Central memory CD8-positive, alpha-beta T cell (primary cell): Measurements from ENCODE around the gene PHLDB2.

ENCODE experiments used
- ATAC-seq: fragments of 150-1000 bp; cut with Tn5 transposase; replicated peaks from 2 replicates; pipeline ENCODE4 v1.10.0; 2022; ENCODE audit warnings: mild to moderate bottlenecking, moderate FRiP score, moderate number of reproducible peaks; ENCODE audit not compliant: poor library complexity, severe bottlenecking; ENCODE audit errors: extremely low read depth
- DNase-seq, 2 donors: peaks; one replicate each; pipeline ENCODE4 v3.0.0; 2021; ENCODE audit warnings: low spot score in 2 of 2
- H3K27ac Mint-ChIP-seq: one replicate; pipeline ENCODE4 v1.8.0; 2022; ENCODE audit warnings: low read depth, mild to moderate bottlenecking, moderate library complexity, mixed read lengths
- H3K27me3 Mint-ChIP-seq: one replicate; pipeline ENCODE4 v1.8.0; 2022; ENCODE audit warnings: mixed read lengths
- H3K36me3 Mint-ChIP-seq: one replicate; pipeline ENCODE4 v1.8.0; 2022; ENCODE audit warnings: mild to moderate bottlenecking, moderate library complexity, mixed read lengths; ENCODE audit not compliant: insufficient read depth
- H3K4me1 Mint-ChIP-seq: one replicate; pipeline ENCODE4 v1.8.0; 2022; ENCODE audit warnings: mixed read lengths
- H3K4me3 Mint-ChIP-seq: one replicate; pipeline ENCODE4 v1.8.0; 2022; ENCODE audit warnings: mild to moderate bottlenecking, moderate library complexity, mixed read lengths
- H3K9me3 Mint-ChIP-seq: one replicate; pipeline ENCODE4 v1.8.0; 2022; ENCODE audit warnings: mixed read lengths

Gene PHLDB2

DNA sequence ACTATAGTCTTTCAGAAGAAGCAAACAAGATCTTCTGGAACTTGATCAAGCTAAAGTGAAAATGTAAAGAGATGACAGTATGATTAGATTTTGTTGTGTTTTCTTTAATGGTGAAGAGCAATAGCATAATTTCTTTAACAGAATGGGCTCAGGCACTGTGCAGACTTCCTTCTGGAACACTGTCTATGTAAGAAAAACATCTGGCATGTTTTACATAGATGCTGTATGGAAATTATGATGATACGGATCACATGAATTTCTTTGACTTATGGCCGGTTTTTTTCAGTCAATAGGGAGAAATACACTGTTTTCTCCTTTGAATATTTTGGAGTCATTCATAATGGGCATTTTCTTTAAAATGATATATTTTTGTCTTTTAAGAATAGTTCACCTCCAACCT is 42.6 kb downstream of the PHLDB2 start:
- H3K4me1 Mint-ChIP-seq = peaks cover 11% of the 10 kb centered on the region
- H3K9me3 Mint-ChIP-seq = no peaks in the 10 kb centered on the region
- peaks cover 7% of the 10 kb centered on the region for H3K36me3 Mint-ChIP-seq
- no peak for DNase-seq
- ATAC-seq = no peak
- no peaks in the 10 kb centered on the region for H3K27me3 Mint-ChIP-seq
- H3K27ac Mint-ChIP-seq = no peak overlapping the region
- H3K4me3 Mint-ChIP-seq = no peak overlapping the region

DNA sequence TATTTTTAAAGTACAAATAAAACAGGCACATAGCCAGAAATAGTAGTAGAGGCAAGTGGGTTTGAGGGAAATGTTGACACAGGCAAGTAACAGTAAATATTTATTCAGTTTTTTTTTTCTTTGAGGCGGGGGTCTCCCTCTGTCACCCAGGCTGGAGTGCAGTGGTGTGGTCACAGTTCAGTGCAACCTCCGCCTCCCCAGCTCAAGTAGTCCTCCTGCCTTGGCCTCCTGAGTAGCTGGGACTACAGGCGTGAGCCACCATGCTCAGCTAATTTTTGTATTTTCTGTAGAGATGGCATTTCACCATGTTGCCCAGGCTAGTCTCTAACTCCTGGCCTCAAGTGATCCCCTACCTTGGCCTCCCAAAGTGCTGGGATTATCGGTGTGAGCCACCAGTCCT is 43.5 kb downstream of the PHLDB2 start:
- ATAC-seq = no peak
- Mint-ChIP-seq H3K4me3 (no peak overlapping the region), H3K36me3 (peaks cover 5% of the 10 kb centered on the region), H3K4me1 (peaks cover 11% of the 10 kb centered on the region), H3K9me3 (no peaks in the 10 kb centered on the region), H3K27ac (no peak overlapping the region), H3K27me3 (no peaks in the 10 kb centered on the region)
- no peak for DNase-seq

DNA sequence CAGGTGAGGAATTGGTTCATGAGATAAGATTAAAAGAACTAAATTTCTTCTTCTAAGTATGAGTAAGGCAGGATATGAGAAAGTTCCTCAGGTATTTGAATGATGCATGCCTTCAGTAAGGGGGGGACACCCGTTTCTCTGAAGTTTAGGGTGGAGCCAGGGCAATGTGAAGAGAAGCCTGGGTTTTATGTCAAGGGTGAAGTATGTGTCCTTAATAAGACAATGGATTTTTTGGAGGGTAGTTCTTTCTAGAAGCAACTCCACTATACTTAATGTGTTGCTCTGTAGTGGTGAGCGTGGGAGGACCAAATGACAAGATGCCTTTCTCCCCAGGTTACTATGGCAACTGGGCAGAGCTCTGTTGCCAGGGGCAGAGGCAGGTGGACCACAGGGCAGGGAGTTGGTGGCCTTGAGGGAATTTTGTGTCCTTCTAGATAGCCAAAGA is 44.0 kb downstream of the PHLDB2 start:
- DNase-seq (no peak), ATAC-seq (no peak)
- H3K27ac Mint-ChIP-seq = no peak overlapping the region
- H3K4me1 Mint-ChIP-seq = peaks cover 7% of the 10 kb centered on the region
- H3K27me3 Mint-ChIP-seq = no peaks in the 10 kb centered on the region
- H3K36me3 Mint-ChIP-seq = peaks cover 4% of the 10 kb centered on the region
- no peaks in the 10 kb centered on the region for H3K9me3 Mint-ChIP-seq
- no peak overlapping the region for H3K4me3 Mint-ChIP-seq

DNA sequence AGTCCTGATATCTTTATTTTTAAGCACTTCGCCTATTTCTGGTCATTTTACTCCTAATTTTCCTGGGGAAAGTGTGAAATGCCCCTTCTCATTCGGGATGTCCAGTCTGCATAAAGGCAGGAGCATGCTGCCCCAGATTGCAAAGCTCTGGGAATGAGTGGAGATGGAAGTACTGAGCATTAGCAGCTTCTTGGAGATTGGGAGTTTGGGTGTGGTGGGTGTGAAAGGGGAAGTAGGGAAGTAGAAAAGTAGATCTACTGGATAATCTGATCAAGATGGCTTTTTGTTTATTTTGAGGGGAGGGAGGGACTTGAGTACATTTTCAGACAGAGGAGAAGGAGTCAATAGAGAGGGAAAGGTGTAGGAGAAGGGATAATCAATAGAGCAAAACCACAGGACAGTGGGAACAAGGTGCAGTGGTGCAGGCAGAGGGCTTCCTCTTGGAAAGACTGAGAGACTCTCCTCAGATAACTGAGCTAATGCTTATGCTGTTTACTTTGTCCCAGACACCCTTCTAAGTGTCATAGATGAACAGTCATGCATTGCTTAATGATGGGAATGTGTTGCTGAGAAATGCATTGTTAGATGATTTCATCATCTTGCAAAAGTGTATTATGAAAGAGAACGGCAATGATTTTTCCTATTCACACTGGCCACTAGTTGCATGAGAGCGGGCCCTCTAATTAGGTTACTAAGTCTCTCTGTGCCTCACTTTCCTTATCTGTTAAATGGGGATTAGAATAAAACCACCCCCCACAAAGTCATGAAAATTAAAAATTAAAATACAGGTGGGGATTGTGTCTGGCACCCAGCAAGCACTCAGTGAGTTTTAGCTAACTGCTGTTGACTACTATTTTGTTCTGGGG is 45.5 kb downstream of the PHLDB2 start:
- Mint-ChIP-seq H3K4me3 (no peak overlapping the region), H3K27me3 (no peaks in the 10 kb centered on the region), H3K27ac (no peak overlapping the region), H3K4me1 (peaks cover 10% of the 10 kb centered on the region), H3K9me3 (no peaks in the 10 kb centered on the region), H3K36me3 (peaks cover 4% of the 10 kb centered on the region)
- no peak for DNase-seq
- no peak for ATAC-seq

DNA sequence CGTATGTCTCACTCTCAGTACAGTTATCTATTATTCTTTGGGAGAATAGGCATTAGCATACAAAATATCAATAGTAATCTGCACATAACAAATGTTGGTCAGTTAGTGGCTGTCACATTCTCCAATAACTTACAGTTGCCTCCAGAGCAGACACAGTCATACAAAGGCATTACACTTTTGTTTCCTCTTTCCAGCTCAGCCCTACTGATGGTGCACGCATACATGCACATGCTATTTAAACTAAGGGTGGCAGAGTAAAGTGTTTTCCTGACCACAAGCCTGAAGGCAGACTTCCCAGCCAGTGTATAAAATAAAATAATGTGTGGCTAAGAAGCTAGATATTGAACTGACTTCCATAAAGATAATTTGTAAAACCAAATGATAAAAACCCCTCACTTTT is 47.6 kb downstream of the PHLDB2 start:
- H3K36me3 Mint-ChIP-seq = peaks cover 4% of the 10 kb centered on the region
- ATAC-seq (no peak), DNase-seq (no peak)

DNA sequence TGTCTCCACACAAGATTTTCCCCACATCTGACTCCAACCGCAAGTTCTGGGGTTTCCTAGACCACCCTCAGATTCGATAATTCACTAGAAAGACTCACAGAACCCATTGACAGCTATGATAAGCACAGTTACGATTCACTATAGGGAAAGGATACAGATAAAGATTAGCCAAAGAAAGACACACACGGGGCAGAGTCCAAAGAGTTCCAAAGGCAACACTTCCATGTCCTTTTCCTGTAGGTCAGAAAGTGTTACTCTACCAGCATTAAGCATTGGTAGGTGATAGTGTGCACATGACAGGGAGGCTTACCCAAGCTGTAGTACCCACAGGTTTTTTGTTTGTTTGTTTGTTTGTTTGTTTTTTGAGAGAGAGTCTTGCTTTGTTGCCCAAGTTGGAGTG is 48.1 kb downstream of the PHLDB2 start:
- no peak overlapping the region for H3K27ac Mint-ChIP-seq
- peaks cover 4% of the 10 kb centered on the region for H3K36me3 Mint-ChIP-seq
- H3K4me1 Mint-ChIP-seq = peaks cover 14% of the 10 kb centered on the region
- DNase-seq = no peak
- no peak for ATAC-seq
- no peaks in the 10 kb centered on the region for H3K27me3 Mint-ChIP-seq
- no peaks in the 10 kb centered on the region for H3K9me3 Mint-ChIP-seq
- no peak overlapping the region for H3K4me3 Mint-ChIP-seq

More for the DNA sequence above, 47.6 kb downstream of the PHLDB2 start:
- Mint-ChIP-seq H3K4me3 (no peak overlapping the region), H3K9me3 (no peaks in the 10 kb centered on the region), H3K27ac (no peak overlapping the region), H3K27me3 (no peaks in the 10 kb centered on the region), H3K4me1 (peaks cover 14% of the 10 kb centered on the region)

DNA sequence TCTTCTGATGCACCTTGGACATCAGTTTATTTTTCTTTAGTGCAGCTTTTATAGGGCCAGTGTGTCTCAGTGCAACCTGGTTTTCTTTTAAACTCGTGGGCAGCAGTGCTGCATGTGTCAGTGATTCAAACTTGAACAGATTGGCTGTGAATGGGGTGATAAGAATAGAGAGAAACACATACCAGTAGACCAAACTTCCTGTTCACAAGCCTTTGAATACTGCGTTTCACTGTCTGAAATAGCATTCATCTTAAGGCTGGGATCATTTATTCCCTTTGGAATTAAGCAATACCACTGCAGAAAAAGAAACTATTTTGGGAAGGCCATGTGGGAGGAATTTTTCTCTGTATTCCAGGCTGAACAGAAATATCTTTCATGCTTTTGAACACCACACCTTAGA is 51.7 kb downstream of the PHLDB2 start:
- Mint-ChIP-seq H3K4me1 (peaks cover 14% of the 10 kb centered on the region), H3K9me3 (no peaks in the 10 kb centered on the region), H3K27me3 (no peaks in the 10 kb centered on the region), H3K27ac (no peak overlapping the region), H3K4me3 (no peak overlapping the region), H3K36me3 (peaks cover 13% of the 10 kb centered on the region)
- DNase-seq (no peak), ATAC-seq (no peak)

DNA sequence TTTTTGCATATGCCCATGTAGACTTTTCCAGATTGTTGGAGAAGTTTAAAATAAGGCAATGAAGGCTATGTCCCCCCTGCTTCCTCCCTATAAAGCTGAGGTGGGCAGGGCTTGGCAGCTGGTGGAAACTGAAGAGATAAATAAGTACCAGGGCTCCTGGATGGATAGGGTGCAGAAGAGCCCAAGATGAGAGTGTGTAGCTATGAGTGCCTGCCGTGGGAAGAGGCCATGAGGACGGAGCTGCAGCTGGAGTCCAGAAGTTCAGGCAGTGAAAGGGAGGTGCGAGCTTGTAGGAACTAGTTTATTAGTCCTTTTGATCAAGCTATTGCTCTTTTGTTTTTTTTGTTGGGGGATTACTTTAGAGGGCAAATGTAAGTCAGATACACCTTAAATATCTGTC is 52.4 kb downstream of the PHLDB2 start:
- Mint-ChIP-seq H3K36me3 (peaks cover 15% of the 10 kb centered on the region), H3K4me3 (no peak overlapping the region), H3K27ac (no peak overlapping the region)

DNA sequence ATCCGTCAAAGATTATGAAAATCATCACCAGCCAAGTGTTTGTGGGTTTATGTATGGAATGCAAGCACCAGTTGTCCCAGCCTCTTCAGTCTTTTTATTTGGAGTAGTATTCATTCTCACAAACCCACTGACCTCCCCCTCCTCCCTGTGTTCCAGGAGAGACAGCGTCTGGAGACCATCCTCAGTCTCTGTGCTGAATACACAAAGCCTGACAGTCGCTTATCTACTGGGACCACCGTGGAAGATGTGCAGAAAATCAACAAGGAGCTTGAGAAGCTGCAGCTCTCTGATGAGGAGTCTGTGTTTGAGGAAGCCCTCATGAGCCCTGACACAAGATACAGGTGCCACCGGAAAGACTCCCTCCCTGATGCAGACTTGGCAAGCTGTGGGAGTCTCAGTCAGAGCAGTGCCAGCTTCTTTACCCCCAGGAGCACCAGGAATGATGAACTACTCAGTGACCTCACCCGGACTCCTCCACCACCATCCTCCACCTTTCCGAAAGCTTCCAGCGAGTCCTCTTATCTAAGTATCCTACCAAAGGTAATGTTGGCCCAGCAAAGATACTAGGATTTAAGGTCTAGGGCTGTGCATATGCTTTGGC is 54.2 kb downstream of the PHLDB2 start:
- DNase-seq (no peak), ATAC-seq (no peak)
- Mint-ChIP-seq H3K4me3 (no peak overlapping the region), H3K27me3 (no peaks in the 10 kb centered on the region), H3K9me3 (no peaks in the 10 kb centered on the region), H3K27ac (no peak overlapping the region), H3K36me3 (peaks cover 15% of the 10 kb centered on the region), H3K4me1 (peaks cover 14% of the 10 kb centered on the region)

More for the DNA sequence above, 52.4 kb downstream of the PHLDB2 start:
- H3K9me3 Mint-ChIP-seq = no peaks in the 10 kb centered on the region
- ATAC-seq = no peak
- H3K4me1 Mint-ChIP-seq = peaks cover 14% of the 10 kb centered on the region
- no peak for DNase-seq
- H3K27me3 Mint-ChIP-seq = no peaks in the 10 kb centered on the region

DNA sequence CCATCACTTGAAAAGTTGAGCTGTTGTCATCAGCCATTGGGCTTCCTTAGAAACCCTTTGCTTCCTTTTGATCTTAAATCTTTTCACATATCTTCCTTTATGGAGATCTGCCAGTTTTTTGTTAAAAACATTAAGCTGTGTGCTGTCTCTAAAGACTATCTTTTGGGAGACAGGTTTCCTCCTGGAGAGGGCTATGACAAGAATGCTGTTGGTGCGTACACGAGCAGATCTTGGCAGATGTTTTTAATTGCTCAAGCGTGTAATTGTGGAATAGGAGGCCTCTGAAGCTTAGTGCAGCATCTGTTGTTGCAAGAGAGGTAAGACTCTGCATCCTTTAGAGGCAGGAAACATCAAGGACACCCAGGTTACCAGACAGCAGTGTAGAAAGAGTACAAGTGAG is 56.8 kb downstream of the PHLDB2 start:
- H3K9me3 Mint-ChIP-seq = no peaks in the 10 kb centered on the region
- H3K4me3 Mint-ChIP-seq = no peak overlapping the region
- no peaks in the 10 kb centered on the region for H3K27me3 Mint-ChIP-seq
- H3K4me1 Mint-ChIP-seq = peaks cover under 1% of the 10 kb centered on the region
- ATAC-seq (no peak), DNase-seq (no peak)
- peaks cover 30% of the 10 kb centered on the region for H3K36me3 Mint-ChIP-seq
- no peak overlapping the region for H3K27ac Mint-ChIP-seq

DNA sequence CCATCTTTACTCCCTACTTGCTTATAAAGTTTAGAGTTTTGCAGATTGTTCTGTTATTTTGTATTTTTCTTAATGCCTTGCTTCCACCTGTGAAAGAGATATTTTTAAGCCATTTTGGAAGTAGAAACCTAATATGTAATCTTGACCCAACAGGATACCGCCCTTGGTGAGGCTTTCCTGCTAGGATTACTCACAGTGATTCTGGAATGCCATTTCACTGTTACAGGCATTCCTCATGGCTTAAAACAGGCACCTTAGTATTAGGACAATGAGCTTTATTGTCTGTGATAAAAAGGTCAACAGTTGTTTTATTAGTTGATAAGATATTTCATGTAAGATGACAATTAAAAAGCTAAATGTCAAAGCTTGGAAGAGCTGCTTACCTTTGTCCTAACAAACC is 58.2 kb downstream of the PHLDB2 start:
- ATAC-seq (no peak), DNase-seq (no peak)
- H3K27ac Mint-ChIP-seq = no peak overlapping the region

DNA sequence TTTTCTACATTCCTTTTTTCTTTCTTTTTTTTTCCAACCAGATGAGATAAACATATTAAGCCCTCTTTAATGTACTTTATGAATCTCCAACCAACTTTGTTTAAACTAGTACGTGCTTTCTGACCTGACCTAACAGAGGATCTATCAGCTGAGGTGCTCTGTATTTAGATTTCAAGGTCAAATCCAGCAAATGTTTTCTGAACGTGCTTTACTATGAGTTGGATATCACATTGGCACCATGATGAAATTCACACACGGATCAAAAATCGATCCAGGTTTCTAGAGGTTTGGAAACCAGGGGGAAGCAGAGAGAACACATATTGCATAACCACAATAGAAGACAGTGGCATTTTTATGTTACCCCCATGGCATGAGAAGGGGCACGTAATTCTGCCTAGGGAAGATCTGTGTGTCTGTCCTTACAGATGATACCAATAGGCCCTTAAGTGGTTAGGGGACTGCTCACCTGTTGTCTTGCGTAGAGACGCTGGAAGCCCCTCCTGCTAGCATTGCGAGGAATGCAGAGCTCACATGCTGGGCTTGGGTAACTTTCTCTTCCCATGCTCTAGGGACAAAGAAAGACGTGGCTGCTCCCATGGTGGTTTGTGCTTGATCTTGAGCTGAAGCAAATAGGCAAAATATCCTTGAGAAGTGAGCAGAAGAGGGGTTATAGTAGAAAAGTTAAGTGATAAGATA is 60.5 kb downstream of the PHLDB2 start:
- DNase-seq (no peak), ATAC-seq (no peak)
- Mint-ChIP-seq H3K4me1 (no peaks in the 10 kb centered on the region), H3K36me3 (peaks cover 26% of the 10 kb centered on the region), H3K27me3 (no peaks in the 10 kb centered on the region), H3K9me3 (no peaks in the 10 kb centered on the region), H3K4me3 (no peak overlapping the region), H3K27ac (no peak overlapping the region)

More for the DNA sequence above, 58.2 kb downstream of the PHLDB2 start:
- Mint-ChIP-seq H3K4me3 (no peak overlapping the region), H3K9me3 (no peaks in the 10 kb centered on the region), H3K4me1 (no peaks in the 10 kb centered on the region), H3K27me3 (no peaks in the 10 kb centered on the region), H3K36me3 (peaks cover 33% of the 10 kb centered on the region)

DNA sequence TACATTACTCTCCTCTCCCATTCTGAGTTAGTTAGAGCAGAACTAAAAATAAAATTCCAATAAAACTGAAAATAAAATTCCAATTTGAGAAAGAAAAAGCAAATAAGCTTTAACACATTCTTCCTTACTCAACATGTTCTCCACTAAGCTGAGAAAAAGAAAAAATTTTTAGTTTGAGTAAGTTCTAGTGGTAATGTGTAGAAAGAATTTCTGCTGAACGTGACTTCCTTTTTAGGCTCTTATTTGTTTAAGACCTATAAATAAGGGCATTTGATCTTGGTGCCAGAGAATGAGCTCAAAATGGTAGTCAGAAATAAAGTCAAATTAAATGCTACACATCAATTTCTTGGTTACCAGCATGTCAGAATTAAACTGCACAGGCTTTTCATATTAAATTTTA is 62.1 kb downstream of the PHLDB2 start:
- no peak for DNase-seq
- Mint-ChIP-seq H3K4me1 (no peaks in the 10 kb centered on the region), H3K4me3 (no peak overlapping the region), H3K27me3 (no peaks in the 10 kb centered on the region), H3K27ac (no peak overlapping the region), H3K9me3 (no peaks in the 10 kb centered on the region), H3K36me3 (peaks cover 20% of the 10 kb centered on the region)
- ATAC-seq = no peak
